ENCODE measurements around the gene UBAP1L.
"Not testable (repeated sequence)": the region's sequence is repeated elsewhere in the genome, so short reads cannot be mapped to it uniquely, and the experiment has no call there.

Gene UBAP1L

GRCh38 chr15:65099801-65100200, 15.2 kb downstream of the UBAP1L start:
- DNase-seq (ENCODE audit: low spot score): not testable (repeated sequence)

GRCh38 chr15:65099336-65099735, 15.7 kb downstream of the UBAP1L start:
- DNase-seq (ENCODE audit: low spot score): no peak

- no peak for DNase-seq (ENCODE audit: low spot score)
These were observed 17.2 kb downstream of the UBAP1L start for GRCh38 chr15:65097651-65098263.

GRCh38 chr15:65096481-65097385, 18.3 kb downstream of the UBAP1L start:
- no peak for DNase-seq (ENCODE audit: low spot score)

- DNase-seq (ENCODE audit: low spot score): no peak
These were observed 19.3 kb downstream of the UBAP1L start for GRCh38 chr15:65095747-65096104.

- no peak for DNase-seq (ENCODE audit: low spot score)
These were observed 19.8 kb downstream of the UBAP1L start for GRCh38 chr15:65095011-65095746.

GRCh38 chr15:65094294-65094995, 20.6 kb downstream of the UBAP1L start:
- DNase-seq (ENCODE audit: low spot score): no peak

GRCh38 chr15:65093793-65094170, 21.2 kb downstream of the UBAP1L start:
- DNase-seq (ENCODE audit: low spot score): not testable (repeated sequence)

GRCh38 chr15:65092911-65093792, 21.8 kb downstream of the UBAP1L start:
- no peak for DNase-seq (ENCODE audit: low spot score)

- no peak for DNase-seq (ENCODE audit: low spot score)
These were observed 22.8 kb downstream of the UBAP1L start for GRCh38 chr15:65091946-65092770.

- DNase-seq (ENCODE audit: low spot score): no peak
These were observed 25.7 kb downstream of the UBAP1L start for GRCh38 chr15:65089206-65089824.

- DNase-seq (ENCODE audit: low spot score): no peak
These were observed 26.4 kb downstream of the UBAP1L start for GRCh38 chr15:65088643-65089021.

GRCh38 chr15:65087873-65088642, 26.9 kb downstream of the UBAP1L start:
- no peak for DNase-seq (ENCODE audit: low spot score)

- DNase-seq (ENCODE audit: low spot score): no peak
These were observed 27.6 kb downstream of the UBAP1L start for GRCh38 chr15:65087411-65087810.

GRCh38 chr15:65086680-65087111, 28.3 kb downstream of the UBAP1L start:
- DNase-seq (ENCODE audit: low spot score): no peak

GRCh38 chr15:65085990-65086679, 28.9 kb downstream of the UBAP1L start:
- DNase-seq (ENCODE audit: low spot score): no peak

- DNase-seq (ENCODE audit: low spot score): no peak
These were observed 29.7 kb downstream of the UBAP1L start for GRCh38 chr15:65085207-65085753.
